ENCODE measurements around the gene PIGQ. TPM values are rescaled to one million over a fixed set of nuclear protein-coding genes. Genes with fewer than 3 reads are reported as not detected.

PIGQ gene
- total RNA-seq, 2 experiments from 2014 or later: 22.8 to 27.0 TPM

DNA sequence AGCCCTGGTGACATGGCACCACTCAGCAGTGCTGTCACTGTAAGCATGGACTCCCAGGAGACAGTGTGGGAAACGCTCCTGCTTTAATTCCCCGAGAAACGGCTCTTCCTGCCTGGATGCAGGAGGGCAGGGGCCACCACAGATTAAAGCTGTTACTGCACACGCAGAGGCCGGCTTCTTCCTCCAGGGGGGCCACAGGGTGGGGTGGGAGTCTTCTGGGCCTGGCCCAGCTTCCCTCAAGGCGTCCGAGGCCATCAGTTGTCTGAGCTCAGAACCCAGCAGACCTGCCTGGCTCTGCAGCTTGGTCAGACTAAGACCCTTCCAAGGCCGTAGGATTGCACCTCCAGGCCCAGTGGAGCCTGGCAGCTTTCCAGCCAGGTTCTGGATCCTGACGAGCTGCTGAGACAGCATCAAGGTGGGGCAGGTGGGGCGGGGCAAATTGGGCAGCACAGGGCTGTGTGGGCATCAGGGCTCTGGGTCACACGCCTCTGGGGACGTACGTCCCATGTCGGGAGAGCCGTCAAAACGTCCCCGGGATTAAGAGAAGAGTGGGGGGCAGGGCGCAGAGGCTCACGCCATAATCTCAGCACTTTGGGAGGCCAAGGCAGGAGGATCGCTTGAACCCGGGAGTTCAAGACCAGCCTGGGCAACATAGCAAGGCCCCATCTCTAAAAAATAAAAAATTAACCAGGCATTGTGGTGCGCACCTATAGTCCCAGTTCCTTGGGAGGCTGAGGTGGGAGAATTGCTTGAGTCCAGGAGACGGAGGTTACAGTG is 47.3 kb upstream of the PIGQ start:
- Histone ChIP-seq H3K27me3 (ENCODE audit: control insufficient read depth in 1 of 2, insufficient read depth in 2 of 2, low read length in 2 of 2) (no peaks in the 10 kb centered on the region), H3K36me3 (ENCODE audit: insufficient read depth, low read length) (no peaks in the 10 kb centered on the region), H3K9me3 (ENCODE audit: control insufficient read depth in 1 of 2, insufficient read depth in 1 of 2, low read length in 2 of 2) (no peaks in the 10 kb centered on the region), H3K4me1 (ENCODE audit: insufficient read depth, low read length) (peaks cover 21% of the 10 kb centered on the region), H3K27ac (ENCODE audit: low read depth in 1 of 2, low read length in 2 of 2) (no peak overlapping the region), H3K4me3 (ENCODE audit: low read length) (no peak overlapping the region)
- ChIA-PET CTCF (no interaction called here), POLR2A (no interaction called here)
- peak overlapping the region; percentile 65 for H3K4me3 Mint-ChIP-seq
- no peak overlapping the region for H3K27ac Mint-ChIP-seq
- TF ChIP-seq, protein P1, sequence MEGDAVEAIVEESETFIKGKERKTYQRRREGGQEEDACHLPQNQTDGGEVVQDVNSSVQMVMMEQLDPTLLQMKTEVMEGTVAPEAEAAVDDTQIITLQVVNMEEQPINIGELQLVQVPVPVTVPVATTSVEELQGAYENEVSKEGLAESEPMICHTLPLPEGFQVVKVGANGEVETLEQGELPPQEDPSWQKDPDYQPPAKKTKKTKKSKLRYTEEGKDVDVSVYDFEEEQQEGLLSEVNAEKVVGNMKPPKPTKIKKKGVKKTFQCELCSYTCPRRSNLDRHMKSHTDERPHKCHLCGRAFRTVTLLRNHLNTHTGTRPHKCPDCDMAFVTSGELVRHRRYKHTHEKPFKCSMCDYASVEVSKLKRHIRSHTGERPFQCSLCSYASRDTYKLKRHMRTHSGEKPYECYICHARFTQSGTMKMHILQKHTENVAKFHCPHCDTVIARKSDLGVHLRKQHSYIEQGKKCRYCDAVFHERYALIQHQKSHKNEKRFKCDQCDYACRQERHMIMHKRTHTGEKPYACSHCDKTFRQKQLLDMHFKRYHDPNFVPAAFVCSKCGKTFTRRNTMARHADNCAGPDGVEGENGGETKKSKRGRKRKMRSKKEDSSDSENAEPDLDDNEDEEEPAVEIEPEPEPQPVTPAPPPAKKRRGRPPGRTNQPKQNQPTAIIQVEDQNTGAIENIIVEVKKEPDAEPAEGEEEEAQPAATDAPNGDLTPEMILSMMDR (IDR thresholded peaks at IDR 0.05): no peak
- intact Hi-C loops (cut with DNase I, micrococcal nuclease): no loop called here
- peaks cover 16% of the 10 kb centered on the region for H3K4me1 Mint-ChIP-seq (ENCODE audit: low read depth)
- no peak for ATAC-seq (ENCODE audit: poor library complexity)
- H3K36me3 Mint-ChIP-seq (ENCODE audit: low read depth): no peaks in the 10 kb centered on the region
- H3K9me3 Mint-ChIP-seq: no peaks in the 10 kb centered on the region
- DNase-seq: no peak
- no peaks in the 10 kb centered on the region for H3K27me3 Mint-ChIP-seq

DNA sequence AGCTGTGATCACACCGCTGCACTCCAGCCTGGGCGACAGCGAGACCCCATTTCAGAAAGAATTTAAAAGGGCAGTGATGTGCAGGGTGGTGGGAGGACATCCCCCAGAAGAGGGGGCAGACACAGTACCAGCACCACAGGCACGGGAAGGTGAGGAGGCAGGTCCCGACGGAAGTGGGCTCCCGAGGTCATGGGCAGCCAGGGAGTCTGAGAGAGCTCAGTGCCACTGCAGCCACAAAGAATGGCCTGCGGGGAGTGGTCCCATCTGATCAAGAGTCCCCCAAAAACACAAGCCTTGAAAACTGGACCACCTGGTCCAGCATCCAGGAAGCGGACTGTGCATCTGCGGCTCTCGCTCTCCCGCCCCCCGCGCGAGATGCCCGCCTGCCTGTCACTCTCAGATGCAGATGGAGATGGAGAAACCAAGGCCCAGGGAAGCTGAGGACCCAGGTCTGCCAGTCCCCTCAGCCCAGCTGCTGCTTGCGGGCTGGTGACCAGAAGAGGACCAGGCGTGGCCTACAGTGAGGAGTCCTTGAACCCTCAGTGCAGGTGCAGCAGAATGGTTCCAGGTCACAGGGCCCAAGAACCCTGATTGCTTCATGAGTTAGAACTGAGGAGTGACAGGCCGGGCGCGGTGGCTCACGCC is 46.5 kb upstream of the PIGQ start:
- CTCF ChIA-PET: no interaction called here
- POLR2A ChIA-PET: no interaction called here
- Histone ChIP-seq H3K4me1 (ENCODE audit: insufficient read depth, low read length) (peaks cover 22% of the 10 kb centered on the region), H3K9me3 (ENCODE audit: control insufficient read depth in 1 of 2, insufficient read depth in 1 of 2, low read length in 2 of 2) (no peaks in the 10 kb centered on the region), H3K27me3 (ENCODE audit: control insufficient read depth in 1 of 2, insufficient read depth in 2 of 2, low read length in 2 of 2) (no peaks in the 10 kb centered on the region), H3K36me3 (ENCODE audit: insufficient read depth, low read length) (no peaks in the 10 kb centered on the region), H3K27ac (ENCODE audit: low read depth in 1 of 2, low read length in 2 of 2) (no peak overlapping the region), H3K4me3 (ENCODE audit: low read length) (no peak overlapping the region)
- Mint-ChIP-seq H3K4me3 (peak overlapping the region; percentile 65), H3K27me3 (no peaks in the 10 kb centered on the region), H3K27ac (no peak overlapping the region), H3K36me3 (ENCODE audit: low read depth) (no peaks in the 10 kb centered on the region), H3K4me1 (ENCODE audit: low read depth) (peaks cover 16% of the 10 kb centered on the region), H3K9me3 (no peaks in the 10 kb centered on the region)
- no peak for DNase-seq
- intact Hi-C loops (cut with DNase I, micrococcal nuclease): no loop called here
- TF ChIP-seq, protein P1 (IDR thresholded peaks at IDR 0.05): no peak
- ATAC-seq (ENCODE audit: poor library complexity): no peak

DNA sequence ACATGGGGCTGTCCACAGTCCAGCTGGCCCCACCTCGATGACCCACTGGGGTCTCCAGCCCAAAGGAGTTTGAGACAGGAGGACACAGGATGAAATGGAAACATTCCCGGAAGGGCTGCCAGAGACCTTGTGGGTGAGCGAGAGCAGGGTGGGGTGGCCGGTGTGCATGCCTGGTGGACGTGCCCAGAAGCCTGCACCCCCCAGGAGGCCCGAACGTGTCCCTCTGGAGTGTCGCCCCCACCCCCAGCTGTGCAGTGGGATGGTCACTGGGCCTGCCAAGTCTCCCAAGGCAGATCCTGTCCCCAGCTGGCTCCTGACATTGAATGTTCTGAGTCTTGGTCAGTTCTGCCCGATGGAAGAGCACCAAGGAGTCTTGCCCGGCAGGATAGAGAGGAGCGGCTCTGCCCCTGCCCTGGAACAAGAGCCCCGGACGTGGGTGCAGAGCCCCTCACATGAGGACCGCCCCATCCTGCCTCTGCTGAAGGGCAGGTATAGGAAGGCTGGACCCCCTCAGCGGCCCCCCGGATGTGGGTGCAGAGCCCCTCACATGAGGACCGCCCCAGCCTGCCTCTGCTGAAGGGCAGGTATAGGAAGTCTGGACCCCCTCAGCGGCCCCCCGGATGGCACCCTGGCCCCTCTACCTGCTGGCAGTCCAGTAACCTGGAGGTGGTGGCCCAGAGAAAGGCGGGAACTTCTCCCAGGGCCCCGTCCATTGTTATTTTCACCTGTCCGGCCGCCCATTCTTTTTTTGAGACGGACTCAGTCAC is 45.3 kb upstream of the PIGQ start:
- Histone ChIP-seq H3K9me3 (ENCODE audit: control insufficient read depth in 1 of 2, insufficient read depth in 1 of 2, low read length in 2 of 2) (no peaks in the 10 kb centered on the region), H3K27me3 (ENCODE audit: control insufficient read depth in 1 of 2, insufficient read depth in 2 of 2, low read length in 2 of 2) (no peaks in the 10 kb centered on the region), H3K36me3 (ENCODE audit: insufficient read depth, low read length) (no peaks in the 10 kb centered on the region), H3K4me1 (ENCODE audit: insufficient read depth, low read length) (peaks cover 35% of the 10 kb centered on the region), H3K27ac (ENCODE audit: low read depth in 1 of 2, low read length in 2 of 2) (no peak overlapping the region), H3K4me3 (ENCODE audit: low read length) (no peak overlapping the region)
- Mint-ChIP-seq H3K4me3 (peak overlapping the region; percentile 30), H3K9me3 (no peaks in the 10 kb centered on the region), H3K36me3 (ENCODE audit: low read depth) (no peaks in the 10 kb centered on the region), H3K4me1 (ENCODE audit: low read depth) (peaks cover 16% of the 10 kb centered on the region), H3K27ac (no peak overlapping the region), H3K27me3 (no peaks in the 10 kb centered on the region)
- intact Hi-C loops (cut with DNase I, micrococcal nuclease): loop anchor here (5.0 kb wide), 4 partner anchors 88 to 297 kb away; partner anchors contain the start of genes LUC7L (in 1 of the 2), PGAP6 (in 1 of the 2) and RAB11FIP3 (in 1 of the 2)
- DNase-seq (no peak), ATAC-seq (ENCODE audit: poor library complexity) (no peak)
- ChIA-PET POLR2A (no interaction called here), CTCF (no interaction called here)
- TF ChIP-seq, protein P1 (IDR thresholded peaks at IDR 0.05): no peak

Data from CD4-positive, alpha-beta T cell (primary cell).